Measurements from ENCODE around the gene SLIT3. TPM values are rescaled to one million over a fixed set of nuclear protein-coding genes. Genes with fewer than 3 reads are reported as not detected.

SLIT3 gene
- total RNA-seq, 1 experiment from 2014 or later, result 0.10 TPM

GRCh38 chr5:168776070-168776469 lies 524.9 kb downstream of the SLIT3 start:
- ChIA-PET POLR2A (no interaction called here), RAD21 (ENCODE audit: low non-redundant PET in 1 of 2, low total read pairs in 2 of 2, uncharacterized antibody in 2 of 2, unreplicated experiment in 2 of 2) (no interaction called here), CTCF (no interaction called here)
- Histone ChIP-seq H3K9ac (ENCODE audit: low read length) (no peak overlapping the region), H3K4me3 (replicated peaks in 1 of 2; ENCODE audit: low read depth in 1 of 2, low read length in 2 of 2) (no peak overlapping the region), H3K4me1 (ENCODE audit: control insufficient read depth in 1 of 2, insufficient read depth in 2 of 2, low read length in 2 of 2) (no peaks in the 10 kb centered on the region), H3K27ac (ENCODE audit: low read depth, low read length) (no peak overlapping the region), H3K79me2 (ENCODE audit: insufficient read depth, low read length) (no peaks in the 10 kb centered on the region), H4K20me1 (ENCODE audit: insufficient read depth) (no peaks in the 10 kb centered on the region), H2AFZ (ENCODE audit: low read depth, low read length, poor library complexity, severe bottlenecking) (no peak overlapping the region), H3K4me2 (ENCODE audit: low read length) (no peak overlapping the region), H3K9me2 (ENCODE audit: insufficient read depth) (no peaks in the 10 kb centered on the region), H3K36me3 (ENCODE audit: control insufficient read depth in 1 of 2, insufficient read depth in 2 of 2, low read length in 2 of 2) (no peaks in the 10 kb centered on the region), H3K9me3 (ENCODE audit: control insufficient read depth in 1 of 2, insufficient read depth in 1 of 2, low read depth in 1 of 2, low read length in 2 of 2) (no peaks in the 10 kb centered on the region), H3K27me3 (ENCODE audit: insufficient read depth, low read length) (peaks cover 83% of the 10 kb centered on the region)
- BruUV-seq (replicated peaks), result no TSS peak
- ATAC-seq (no peak), DNase-seq (ENCODE audit: low read depth, low spot score) (no peak)
- TF ChIP-seq RAD21 (IDR thresholded peaks at IDR 0.05; ENCODE audit: low read depth), result no peak
- no peak for TF ChIP-seq EGR1 (IDR thresholded peaks at IDR 0.05; ENCODE audit: low read depth)
- no peak for TF ChIP-seq CTCF (IDR thresholded peaks at IDR 0.05 in 2 of 3, conservative IDR thresholded peaks at IDR 0.05 in 1 of 3; ENCODE audit: borderline replicate concordance in 1 of 3, insufficient read depth in 1 of 3, low read depth in 2 of 3, low read length in 2 of 3)
- no peak for TF ChIP-seq MAX (IDR thresholded peaks at IDR 0.05)
- no peak for TF ChIP-seq FOSL1 (IDR thresholded peaks at IDR 0.05; ENCODE audit: low read depth)
- TF ChIP-seq ELF1 (IDR thresholded peaks at IDR 0.05; ENCODE audit: borderline replicate concordance, low read depth), result no peak
- TF ChIP-seq ZBTB33 (IDR thresholded peaks at IDR 0.05; ENCODE audit: extremely low read depth, insufficient replicate concordance, low read length), result no peak
- no peak for TF ChIP-seq YY1 (IDR thresholded peaks at IDR 0.05; ENCODE audit: extremely low read depth, insufficient replicate concordance, low read depth, low read length)
- intact Hi-C loops (cut with micrococcal nuclease), result no loop called here

Data from HCT116 (cell line).